HG02973 (cell line): ENCODE data around the gene GSTO1.

ENCODE experiments used
- ATAC-seq: cut with Tn5 transposase; IDR thresholded peaks from one replicate; pipeline ENCODE4 v1.9.1; 2021; ENCODE audit warnings: moderate library complexity; ENCODE audit not compliant: unreplicated experiment

The GSTO1 gene

DNA sequence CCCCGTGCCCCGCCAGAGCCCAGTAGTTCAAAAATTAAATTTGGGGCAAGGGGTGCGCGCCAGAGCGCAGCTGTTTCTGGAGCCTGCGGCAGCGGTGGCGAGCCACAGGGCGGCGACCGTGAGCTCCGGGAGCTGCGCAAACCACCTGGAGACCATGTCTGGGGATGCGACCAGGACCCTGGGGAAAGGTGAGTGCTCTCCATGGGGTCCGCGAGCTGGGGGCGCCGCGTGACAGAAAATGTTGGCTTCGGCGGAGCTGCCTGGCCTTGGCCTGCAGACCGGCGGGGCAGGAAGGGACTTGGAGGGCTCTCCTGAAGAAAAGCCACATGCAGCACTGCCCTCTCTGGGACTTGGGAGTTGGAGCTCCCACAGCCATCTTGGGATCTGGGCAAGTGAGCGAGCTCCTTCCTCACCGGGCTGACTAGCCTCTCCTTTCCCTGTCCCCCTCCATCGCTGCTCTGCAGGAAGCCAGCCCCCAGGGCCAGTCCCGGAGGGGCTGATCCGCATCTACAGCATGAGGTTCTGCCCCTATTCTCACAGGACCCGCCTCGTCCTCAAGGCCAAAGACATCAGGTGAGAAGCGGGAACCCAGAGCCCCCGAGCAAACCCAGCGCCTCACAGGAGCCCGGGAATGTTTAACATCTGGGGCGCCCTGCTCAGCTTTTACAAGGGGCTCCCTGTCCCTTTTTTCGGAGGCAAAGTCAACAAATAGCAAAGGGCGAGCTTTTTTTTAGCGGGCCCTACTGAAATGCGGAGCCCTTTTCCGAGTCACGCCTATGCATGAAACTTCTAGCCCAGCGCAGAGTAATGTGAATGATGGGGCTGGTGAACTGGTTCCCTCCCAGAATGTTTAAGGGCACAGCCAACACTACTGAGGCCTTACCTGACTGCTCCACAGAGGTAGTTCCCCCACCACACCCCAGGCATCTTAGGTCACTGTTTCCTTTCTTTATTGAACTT is 20.4 kb downstream of the GSTO1 start:
- ATAC-seq: peak; percentile 90

DNA sequence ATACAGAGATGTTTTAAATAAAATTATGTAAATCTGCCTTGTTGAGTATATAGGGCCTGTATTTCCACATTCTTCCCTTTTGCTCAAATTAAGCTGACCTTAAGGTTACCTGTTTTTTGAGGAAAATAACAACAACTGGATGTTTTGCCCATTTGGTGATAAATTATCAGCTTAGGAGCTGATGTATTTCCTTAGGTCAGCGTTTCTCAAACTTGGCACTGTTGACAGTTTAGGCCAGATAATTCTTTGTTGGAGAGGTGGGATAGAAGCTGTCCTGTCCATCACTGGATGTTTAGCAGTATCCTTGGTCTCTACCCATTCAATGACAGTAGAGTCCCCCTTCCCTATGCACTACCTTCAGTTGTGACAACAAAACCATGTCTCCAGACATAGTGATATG is 21.5 kb downstream of the GSTO1 start:
- no peak for ATAC-seq

DNA sequence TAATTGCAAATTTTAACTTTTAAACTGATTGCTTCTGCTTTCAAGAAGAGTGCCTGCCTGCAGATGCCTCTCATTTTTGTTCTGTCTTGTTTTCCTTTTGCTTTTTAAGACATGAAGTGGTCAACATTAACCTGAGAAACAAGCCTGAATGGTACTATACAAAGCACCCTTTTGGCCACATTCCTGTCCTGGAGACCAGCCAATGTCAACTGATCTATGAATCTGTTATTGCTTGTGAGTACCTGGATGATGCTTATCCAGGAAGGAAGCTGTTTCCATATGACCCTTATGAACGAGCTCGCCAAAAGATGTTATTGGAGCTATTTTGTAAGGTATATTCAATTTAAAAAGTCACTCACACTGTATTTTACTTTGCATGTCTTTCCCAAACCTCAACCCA is 23.1 kb downstream of the GSTO1 start:
- no peak for ATAC-seq

DNA sequence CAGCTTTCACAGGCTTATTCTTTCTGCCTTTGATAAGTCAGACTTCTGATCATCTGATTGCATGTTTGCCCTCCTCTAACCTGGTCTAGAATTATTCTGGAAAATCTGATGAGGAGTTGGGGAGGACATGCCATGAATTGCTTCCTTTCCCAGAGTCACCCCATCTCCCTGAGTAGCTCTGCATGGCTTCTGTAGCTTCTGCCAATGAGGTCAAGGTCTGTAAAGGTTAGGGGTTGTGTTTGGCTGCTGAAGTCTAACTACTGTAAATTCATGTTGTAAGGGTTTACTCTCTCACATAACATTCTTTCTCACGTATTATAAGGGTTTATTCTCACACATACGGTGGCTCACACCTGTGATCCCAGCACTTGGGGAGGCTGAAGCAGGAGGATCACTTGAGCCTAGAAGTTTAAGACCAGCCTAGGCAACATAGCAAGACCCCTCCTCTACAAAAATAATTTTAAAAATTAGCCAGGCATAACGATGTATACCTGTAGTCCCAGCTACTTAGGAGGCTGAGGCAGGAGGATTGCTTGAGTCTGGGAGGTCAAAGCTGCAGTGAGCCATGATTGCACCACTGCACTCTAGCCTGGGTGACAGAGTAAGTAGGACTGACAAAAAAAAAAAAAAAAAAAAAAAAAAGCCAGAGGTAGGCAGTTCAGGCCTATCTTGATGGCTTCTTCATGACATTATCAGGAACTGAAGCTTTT is 25.0 kb downstream of the GSTO1 start:
- no peak for ATAC-seq

DNA sequence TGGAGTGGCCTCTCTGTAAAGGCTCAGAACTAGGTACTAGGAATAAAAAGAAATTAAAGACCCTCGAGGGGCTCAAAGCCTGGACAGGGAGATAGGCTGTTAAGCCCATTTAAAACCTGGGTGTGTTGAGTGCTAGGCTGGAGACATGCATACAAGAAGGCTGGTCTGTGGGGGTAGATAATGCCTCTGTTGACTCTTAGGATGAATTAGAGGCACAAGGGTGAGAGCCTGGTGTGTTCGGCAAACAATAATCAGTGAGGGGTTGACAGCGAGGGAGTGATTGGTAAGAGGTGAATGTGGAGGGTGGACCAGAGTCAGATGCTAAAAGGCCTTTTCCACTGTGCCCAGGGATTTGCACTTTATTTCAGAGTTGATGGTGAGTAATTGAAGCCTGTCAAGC is 27.0 kb downstream of the GSTO1 start:
- no peak for ATAC-seq

DNA sequence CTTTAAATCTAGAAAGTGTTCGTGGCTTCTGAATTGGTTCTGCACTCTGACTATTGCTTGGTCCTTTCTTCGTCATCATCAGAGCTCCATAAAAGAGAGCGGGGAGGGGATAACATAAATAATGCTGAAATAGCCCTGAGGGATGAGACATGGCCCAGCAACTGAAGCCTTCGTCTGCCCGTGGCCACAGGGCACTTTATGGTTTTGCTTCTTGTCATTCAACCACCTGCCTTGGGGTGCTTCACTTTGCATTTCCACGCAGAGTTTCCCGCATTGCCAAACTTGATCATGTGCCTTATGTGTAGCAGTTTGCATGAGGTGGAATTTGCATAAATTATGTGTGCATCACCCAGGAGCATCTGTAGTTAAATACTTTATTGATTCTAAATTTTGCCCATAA is 30.2 kb downstream of the GSTO1 start:
- ATAC-seq: no peak

DNA sequence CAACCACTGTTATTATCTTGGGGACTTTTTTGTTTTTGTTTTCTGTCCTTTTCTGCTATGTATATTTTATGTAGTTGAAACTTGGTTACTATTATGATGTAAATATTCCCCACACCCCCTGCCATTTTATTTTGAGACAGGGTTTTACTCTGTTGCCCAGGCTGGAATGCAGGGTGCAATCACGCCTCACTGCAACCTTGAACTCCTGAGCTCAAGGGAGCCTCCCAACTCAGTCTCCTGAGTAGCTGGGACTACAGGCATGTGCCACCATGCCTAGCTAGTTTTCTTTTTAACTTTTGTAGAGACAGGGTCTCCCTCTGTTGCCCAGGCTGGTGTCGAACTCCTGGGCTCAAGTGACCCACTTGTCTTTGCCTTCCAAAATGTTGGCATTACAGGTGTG is 32.2 kb downstream of the GSTO1 start:
- ATAC-seq: no peak

DNA sequence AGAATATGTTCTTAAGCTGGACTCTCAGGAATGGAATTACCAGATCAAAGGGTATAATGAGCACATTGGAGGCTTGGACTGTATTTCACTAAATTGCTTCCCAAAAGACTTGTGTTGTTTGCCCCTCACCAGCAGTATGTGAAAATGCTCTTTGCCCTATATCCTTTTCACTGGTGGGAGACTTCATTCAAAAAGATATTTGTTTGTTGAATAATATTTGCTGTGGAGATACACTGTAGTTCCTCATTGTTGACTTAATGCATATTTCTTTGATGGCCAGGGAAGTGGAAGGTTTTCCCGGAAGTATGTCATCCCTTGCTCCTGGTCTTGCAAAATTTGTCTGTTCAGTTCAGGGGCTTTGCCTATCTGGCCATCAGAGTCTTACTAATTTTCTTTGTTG is 33.7 kb downstream of the GSTO1 start:
- ATAC-seq: no peak

DNA sequence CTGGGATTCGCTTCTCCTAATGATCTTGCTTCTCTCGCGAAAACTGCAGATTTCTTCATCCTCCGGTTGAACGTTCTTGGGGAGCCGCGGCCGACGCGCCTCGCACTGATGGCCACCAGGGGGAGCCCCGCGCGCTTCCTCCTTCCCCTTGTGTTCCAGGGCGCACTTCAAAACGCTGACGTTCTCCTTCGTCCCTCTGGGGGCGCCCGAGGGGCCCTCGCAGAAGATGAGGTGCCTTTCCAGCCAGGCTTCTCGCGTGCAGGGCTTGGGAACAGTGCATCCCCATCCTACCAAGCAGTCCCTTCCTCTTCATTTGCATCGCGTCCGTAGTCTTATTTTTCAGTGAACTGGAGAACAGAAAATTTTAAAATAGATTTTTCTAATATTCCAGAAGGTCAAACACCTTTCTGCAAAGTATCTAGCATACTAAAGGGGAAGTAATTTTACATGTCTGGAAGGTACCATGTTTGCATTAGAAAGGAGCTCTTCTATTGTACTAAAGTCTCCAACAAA is 36.8 kb downstream of the GSTO1 start:
- peak; percentile 99 for ATAC-seq

DNA sequence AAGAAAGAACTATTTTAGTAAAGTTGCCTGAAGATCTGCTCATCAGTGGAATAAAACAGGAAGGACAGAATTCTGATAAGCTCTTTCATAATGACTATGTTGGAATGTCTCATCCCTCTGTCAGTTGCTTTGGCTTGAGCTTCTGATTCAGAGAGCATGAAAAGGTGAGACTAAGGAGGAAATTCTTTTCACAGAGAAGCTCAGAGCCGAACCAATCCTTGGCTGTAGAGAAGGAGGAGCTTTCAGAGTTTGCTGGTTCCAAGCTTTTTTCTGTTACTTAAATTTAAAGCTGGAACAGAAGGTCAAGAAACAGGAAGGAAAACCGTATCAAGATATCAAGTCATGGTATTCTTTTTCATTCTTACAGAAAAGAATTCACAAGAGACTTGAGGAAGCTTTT is 38.3 kb downstream of the GSTO1 start:
- no peak for ATAC-seq

DNA sequence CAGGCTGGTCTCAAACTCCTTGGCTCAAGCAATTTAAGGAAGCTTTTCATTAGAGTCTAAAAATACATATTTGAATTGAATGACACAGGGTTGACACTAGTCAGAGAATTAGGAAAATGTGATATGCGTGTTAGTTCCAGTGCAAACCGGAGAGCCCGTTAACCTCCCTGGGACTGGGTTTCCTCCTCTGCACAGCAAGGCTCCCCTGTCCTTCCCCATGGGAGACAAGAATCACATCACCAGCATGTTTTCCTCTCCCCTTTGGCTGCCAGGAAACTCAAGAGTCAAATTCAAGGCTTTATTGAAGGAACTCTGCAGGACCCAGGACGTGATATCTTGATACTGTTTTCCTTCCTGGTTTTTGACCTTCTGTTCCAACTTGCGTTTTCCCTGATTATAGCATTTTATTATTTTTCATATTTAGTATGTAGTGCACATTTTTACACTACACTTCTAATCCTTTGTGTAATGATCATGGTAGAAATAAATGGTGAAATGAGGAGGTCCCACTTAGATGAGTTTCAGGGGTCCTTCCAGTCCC is 39.2 kb downstream of the GSTO1 start:
- no peak for ATAC-seq

DNA sequence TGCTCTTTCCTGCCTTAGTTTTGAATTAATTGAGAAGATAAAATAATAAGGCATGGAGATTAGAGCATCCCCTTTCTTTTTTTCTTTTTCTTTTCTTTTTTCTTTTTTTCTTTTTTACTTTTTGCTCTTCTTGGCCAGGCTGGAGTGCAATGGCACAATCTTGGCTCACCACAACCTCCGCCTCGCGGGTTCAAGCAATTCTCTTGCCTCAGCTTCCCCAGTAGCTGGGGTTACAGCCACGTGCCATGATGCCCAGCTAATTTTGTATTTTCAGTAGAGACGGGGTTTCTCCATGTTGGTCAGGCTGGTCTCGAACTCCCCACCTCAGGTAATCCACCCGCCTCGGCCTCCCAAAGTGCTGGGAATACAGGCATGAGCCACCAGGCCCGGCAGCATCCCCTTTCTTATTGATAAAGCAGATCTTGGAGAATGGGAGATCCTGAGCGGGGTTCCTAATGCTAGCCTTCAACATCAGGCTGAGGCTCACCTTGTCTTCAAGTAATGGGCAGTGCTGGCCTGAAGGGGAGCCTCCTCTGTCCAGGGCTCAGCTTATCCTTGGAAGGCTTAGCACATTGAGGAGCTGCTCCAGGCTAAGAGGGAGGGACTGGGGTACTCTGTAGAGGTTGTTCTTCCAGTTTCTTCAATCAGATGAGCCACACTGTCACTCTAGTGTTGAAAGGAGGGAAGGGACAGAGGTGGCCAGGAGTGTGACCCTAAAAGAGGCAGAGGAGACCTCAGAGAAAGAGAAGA is 42.2 kb downstream of the GSTO1 start:
- ATAC-seq: no peak

DNA sequence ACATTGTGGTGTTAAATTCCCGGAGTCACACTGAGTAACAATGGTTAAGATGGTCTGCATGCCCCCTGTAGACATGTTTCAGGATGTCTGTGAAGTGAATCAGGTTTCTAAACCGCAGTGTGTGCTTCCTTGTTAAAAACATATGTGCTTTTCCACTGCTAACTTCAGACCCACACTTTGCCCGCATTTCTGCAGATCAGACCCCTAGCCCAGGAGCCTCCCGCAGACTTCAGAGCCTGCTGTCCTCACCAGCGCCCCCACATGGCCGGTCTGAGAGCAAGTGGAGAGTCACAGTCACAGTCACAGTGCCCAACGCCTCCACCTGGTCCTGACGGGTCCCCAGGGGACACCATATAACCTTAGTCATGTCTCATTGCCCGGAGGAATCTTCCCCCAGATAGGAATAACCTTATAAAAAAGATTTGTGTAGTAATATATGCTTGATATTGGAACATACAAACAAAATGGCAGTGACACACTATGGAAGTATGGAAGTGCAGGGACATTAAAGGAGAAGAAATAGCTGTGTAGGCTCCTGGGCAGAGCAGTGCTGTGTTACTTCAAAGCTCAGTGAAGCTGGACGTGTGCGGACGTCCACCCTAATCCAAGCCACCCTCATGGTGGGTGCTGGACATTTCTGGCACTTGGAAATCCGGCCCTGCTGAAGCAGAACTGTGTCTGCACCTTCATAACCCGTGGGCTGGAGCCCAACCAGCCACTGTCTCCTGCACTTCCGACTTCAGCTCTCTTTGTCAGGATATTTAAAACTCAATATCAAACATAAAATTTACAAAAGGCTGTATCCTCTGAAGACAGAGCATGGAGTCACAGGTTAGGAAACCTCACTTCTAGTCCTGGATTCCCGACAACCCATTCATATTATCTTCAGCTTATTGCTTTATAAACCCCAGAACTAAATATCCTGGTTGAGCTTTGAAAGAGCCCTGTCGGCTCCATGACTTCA is 43.3 kb downstream of the GSTO1 start:
- ATAC-seq: no peak

DNA sequence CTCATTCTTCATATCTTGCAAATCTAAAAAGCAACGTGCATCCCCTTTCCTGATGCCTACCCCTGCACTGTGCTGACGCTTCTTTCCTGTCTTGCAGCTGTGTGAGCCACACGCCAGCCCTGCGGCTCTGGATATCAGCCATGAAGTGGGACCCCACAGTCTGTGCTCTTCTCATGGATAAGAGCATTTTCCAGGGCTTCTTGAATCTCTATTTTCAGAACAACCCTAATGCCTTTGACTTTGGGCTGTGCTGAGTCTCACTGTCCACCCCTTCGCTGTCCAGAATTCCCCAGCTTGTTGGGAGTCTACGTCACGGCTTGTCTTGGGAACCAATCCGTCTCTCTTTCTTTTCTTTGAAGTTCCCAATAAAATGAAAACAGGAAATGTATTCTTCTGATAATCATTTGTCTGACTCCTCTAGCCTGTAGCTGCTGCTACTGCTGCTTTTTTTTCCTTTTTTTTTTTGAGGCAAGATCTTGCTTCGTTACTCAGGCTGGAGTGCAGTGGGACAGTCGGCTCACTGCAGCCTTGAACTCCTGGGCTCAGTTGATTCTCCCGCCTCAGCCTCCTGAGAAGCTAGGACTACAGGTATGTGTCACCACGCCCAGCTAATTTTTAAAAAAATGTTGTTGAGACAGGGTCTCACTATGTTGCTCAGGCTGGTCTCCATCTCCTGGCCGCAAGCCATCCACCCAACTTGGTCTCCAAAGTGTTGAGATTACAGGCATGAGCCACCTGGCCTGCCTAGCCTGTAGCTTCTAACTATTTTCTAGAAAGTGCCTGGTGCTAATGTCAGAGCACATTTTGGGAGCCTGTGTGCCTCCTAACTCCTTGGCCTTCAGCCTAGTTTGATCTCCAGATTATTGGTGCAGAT is 44.6 kb downstream of the GSTO1 start:
- no peak for ATAC-seq

DNA sequence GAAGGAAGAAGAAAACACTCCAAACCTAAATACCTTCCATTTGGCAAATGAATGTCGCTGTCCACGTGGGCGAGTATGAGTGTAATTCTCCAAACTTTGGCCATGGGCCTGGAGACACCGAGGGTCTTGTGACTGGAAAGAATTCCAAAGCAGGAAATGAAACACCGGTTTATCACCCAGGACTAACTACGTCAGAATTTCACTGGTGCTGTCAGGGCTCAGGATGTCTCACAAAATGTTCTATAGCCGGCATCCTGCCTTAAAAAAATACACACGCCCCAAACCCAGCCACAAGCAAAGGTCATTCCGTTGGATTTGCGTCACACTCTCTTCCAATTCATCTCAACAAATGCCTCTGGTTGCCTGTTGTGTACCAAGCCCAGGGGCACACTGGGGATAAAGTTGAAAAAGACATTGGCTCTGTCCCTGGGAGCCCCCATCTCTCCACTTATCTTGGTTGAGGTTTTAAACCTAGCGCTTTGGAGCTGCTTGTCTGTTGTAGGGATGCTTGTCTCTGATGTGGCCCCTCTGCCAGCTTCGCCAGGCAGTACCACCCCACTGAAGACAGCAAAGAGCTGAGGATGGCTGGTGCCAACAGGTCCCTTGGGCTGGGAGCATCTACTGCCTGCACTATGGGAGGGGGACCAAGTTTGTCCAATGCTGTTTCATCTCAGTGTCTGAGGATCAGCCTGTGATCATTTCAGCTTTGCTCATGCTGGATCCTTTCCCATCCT is 45.5 kb downstream of the GSTO1 start:
- no peak for ATAC-seq

DNA sequence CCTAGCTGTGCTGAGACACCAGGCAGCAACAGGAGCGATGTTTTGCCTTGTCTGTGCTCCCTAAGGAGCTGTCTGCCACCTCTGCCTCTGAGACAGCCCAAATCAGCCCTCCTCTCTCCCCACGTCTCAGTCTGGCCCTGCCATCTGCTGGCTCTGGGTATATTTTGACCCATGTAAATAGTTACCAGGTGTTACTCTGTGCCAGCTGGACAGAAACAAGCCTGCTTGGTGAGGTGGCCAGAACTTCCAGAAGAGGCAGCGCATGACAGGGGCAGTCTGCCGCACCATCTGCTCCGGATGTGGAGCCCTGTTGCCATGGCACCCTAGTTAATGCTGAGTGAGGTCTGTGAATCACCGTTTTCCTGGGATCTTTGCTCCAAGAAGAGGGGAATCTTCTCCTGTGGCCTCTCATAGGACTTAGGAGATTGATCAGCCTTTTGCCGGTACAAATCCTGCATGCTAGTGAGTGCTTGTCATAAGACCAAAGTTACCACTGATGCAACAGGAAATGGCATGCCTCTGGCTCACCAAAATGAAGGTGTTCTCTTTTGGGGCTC is 46.1 kb downstream of the GSTO1 start:
- ATAC-seq: no peak

DNA sequence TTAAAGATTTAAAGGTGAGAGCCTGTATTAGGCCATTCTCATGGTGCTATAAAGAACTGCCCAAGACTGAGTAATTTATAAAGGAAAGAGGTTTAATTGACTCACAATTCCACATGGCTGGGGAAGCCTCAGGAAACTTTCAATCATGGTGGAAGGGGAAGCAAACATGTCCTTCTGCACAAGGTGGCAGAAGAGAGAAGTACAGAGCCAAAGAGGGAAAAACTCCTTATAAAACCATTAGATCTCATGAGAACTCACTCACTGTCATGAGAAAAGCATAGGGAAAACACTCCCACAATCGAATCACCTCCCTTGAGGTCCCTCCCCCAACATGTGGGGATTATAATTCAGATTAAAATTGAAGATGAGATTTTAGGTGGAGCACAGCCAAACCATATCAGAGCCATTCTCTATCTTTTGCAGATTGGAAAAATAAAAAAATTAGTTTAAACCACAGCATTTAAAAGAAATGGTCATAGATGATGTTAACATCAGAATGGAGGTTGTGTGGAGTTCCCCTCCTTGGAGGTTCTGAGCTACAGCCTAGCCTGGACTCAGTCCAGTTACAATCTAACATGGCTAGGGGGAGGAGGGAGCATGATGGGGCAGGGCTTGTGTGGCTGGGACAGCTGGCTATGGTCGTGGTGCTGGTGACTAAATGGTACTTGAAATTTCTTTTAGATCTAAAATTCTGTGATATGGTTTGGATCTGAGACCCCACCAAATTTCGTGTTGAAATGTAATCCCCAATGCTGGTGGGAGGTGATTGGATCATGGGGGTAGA is 47.4 kb downstream of the GSTO1 start:
- ATAC-seq: no peak
